ENCODE measurements around the gene TMEM11. TPM values are rescaled to one million over a fixed set of nuclear protein-coding genes. Genes with fewer than 3 reads are reported as not detected.

The TMEM11 gene
- total RNA-seq, 1 donor from 2014 or later, result 39.7 TPM

DNA sequence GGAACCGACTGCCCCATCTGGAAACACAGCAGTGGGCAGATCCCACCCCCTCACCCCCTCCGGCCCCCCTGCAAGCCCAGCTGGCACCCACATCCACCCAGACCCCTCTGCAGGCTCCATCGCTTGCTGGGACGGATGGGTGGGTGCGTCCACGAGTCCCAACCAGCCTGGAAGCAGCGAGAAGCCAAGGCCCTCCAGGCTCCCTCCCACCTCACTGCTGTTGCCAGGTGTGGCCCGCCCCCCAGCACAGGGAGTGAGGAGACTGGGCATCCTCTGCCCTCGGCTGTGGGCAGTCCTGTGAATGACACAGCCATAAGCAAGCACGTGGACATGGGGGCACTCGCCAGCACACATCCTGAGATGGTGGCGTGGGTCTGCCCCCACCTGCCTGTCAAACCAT is 11.4 kb downstream of the TMEM11 start:
- H3K9me3 ChIP-seq (replicated peaks), result no peaks in the 10 kb centered on the region
- peaks cover 84% of the 10 kb centered on the region for H3K4me1 ChIP-seq
- H3K4me3 ChIP-seq, result no peak overlapping the region
- H3K27me3 ChIP-seq (ENCODE audit: low read depth), result no peaks in the 10 kb centered on the region
- TF ChIP-seq, protein P1, sequence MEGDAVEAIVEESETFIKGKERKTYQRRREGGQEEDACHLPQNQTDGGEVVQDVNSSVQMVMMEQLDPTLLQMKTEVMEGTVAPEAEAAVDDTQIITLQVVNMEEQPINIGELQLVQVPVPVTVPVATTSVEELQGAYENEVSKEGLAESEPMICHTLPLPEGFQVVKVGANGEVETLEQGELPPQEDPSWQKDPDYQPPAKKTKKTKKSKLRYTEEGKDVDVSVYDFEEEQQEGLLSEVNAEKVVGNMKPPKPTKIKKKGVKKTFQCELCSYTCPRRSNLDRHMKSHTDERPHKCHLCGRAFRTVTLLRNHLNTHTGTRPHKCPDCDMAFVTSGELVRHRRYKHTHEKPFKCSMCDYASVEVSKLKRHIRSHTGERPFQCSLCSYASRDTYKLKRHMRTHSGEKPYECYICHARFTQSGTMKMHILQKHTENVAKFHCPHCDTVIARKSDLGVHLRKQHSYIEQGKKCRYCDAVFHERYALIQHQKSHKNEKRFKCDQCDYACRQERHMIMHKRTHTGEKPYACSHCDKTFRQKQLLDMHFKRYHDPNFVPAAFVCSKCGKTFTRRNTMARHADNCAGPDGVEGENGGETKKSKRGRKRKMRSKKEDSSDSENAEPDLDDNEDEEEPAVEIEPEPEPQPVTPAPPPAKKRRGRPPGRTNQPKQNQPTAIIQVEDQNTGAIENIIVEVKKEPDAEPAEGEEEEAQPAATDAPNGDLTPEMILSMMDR (IDR thresholded peaks at IDR 0.05; ENCODE audit: borderline replicate concordance), result no peak
- no peak for DNase-seq
- peaks cover 18% of the 10 kb centered on the region for H3K36me3 ChIP-seq
- intact Hi-C loops (cut with micrococcal nuclease), result no loop called here
- H3K27ac ChIP-seq (replicated peaks), result no peak overlapping the region

DNA sequence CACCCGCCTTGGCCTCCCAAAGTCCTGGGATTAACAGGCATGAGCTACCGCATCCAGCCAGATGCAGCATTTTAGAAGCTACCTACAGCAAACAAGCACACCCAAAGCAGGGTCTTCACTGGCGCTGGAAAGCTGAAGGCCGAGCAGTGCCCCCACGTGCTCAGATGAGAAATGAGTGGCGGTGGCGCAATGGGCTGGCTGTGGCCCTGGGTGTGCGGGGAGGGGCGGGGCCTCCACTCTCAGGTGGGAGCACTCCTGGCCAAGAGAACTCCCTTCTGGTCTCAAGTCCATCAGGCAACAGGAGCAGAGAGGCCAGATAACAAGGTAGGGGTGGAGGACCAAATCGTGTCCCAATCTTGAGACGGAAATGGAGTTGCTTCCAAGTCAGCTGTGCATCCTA is 12.1 kb downstream of the TMEM11 start:
- TF ChIP-seq, protein P1 (IDR thresholded peaks at IDR 0.05; ENCODE audit: borderline replicate concordance), result no peak
- intact Hi-C loops (cut with micrococcal nuclease), result no loop called here
- H3K27me3 ChIP-seq (ENCODE audit: low read depth), result no peaks in the 10 kb centered on the region
- no peaks in the 10 kb centered on the region for H3K9me3 ChIP-seq (replicated peaks)
- H3K27ac ChIP-seq (replicated peaks), result no peak overlapping the region
- no peak for DNase-seq
- H3K36me3 ChIP-seq, result peaks cover 24% of the 10 kb centered on the region
- no peak overlapping the region for H3K4me3 ChIP-seq
- peaks cover 80% of the 10 kb centered on the region for H3K4me1 ChIP-seq

DNA sequence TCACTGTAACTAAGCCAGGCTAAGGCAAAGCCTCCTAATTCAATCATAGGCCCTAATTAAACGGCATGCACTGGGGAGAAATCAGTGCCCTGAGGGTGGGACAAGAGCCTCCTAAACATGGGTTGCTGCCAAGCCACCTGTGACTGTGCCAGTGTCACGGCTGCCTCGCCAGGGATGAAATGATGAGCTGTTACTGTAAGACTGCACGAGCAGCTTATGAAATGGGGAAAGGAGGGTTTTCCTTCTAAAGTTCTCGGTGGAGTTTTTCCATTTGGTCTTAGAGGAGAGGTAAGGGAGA is 12.7 kb downstream of the TMEM11 start:
- Histone ChIP-seq H3K4me3 (no peak overlapping the region), H3K9me3 (replicated peaks) (no peaks in the 10 kb centered on the region), H3K4me1 (peaks cover 76% of the 10 kb centered on the region), H3K36me3 (peaks cover 29% of the 10 kb centered on the region), H3K27ac (replicated peaks) (peak overlapping the region; percentile 27), H3K27me3 (ENCODE audit: low read depth) (no peaks in the 10 kb centered on the region)
- peak; percentile 44 for DNase-seq
- intact Hi-C loops (cut with micrococcal nuclease), result no loop called here
- TF ChIP-seq, protein P1 (IDR thresholded peaks at IDR 0.05; ENCODE audit: borderline replicate concordance), result no peak

DNA sequence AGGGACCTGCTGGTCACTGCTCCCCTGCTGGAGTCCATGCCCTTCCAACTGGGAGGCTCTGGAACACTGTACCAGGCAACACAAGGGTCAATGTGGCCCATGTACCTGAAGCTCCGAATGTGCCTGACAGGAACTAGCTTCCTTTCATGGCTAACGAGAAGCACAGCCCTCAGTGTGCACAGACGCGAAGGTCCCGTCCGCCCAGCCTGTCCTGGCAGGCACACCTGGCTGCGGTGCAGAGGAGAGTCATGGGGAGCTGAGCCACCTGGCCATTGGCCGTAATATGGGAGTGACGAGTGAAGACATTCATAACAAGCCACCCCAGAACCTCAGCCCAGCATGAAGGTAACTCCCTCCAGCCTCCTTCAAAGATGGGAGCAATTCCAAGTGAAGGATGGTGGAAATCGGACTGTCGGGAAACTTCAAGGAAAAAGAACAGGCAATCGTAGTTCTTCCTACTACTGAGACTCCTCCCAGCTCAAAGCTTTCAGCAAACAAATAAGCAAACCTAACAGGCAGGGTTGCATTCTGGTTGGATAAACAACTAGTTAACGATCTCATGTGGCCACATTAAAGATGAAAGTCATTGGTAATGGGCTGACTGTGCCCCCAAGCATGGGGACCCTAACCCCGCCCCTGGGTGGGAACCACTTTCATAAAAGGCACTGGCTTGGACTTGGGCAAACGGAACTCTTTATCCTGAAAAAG is 13.2 kb downstream of the TMEM11 start:
- intact Hi-C loops (cut with micrococcal nuclease), result no loop called here
- H3K36me3 ChIP-seq, result peaks cover 29% of the 10 kb centered on the region
- DNase-seq, result no peak
- H3K4me1 ChIP-seq, result peaks cover 71% of the 10 kb centered on the region
- peak overlapping the region; percentile 27 for H3K27ac ChIP-seq (replicated peaks)
- H3K9me3 ChIP-seq (replicated peaks), result no peaks in the 10 kb centered on the region
- TF ChIP-seq, protein P1 (IDR thresholded peaks at IDR 0.05; ENCODE audit: borderline replicate concordance), result no peak
- no peaks in the 10 kb centered on the region for H3K27me3 ChIP-seq (ENCODE audit: low read depth)
- H3K4me3 ChIP-seq, result no peak overlapping the region

DNA sequence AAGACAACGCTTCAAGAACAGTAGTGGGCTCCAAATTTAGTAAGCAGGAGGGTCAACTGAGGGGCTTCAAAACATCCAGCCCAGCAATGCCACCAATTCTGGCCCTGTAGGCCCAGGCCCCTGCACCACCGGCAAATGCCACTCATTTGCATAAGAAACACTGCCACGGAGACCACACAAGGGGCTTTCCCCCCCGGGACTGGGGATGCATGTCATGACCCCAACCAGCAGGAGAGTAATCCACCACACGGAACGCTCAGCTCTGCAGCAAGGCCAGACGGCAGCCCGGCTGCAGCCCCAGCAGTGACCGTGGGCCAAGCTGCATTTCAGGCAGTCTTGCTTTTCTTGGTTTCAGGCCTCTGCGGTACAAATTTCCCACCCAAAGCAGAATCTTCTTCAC is 14.1 kb downstream of the TMEM11 start:
- no peaks in the 10 kb centered on the region for H3K27me3 ChIP-seq (ENCODE audit: low read depth)
- H3K4me1 ChIP-seq, result peaks cover 70% of the 10 kb centered on the region
- H3K27ac ChIP-seq (replicated peaks), result peak overlapping the region; percentile 30
- DNase-seq, result no peak
- intact Hi-C loops (cut with micrococcal nuclease), result no loop called here
- no peak overlapping the region for H3K4me3 ChIP-seq
- TF ChIP-seq, protein P1 (IDR thresholded peaks at IDR 0.05; ENCODE audit: borderline replicate concordance), result no peak
- no peaks in the 10 kb centered on the region for H3K9me3 ChIP-seq (replicated peaks)
- peaks cover 29% of the 10 kb centered on the region for H3K36me3 ChIP-seq

All from left ventricle myocardium inferior (tissue), 1 donor.